ENCODE results near the gene RHBDL2.
"Not testable (repeated sequence)": the region's sequence is repeated elsewhere in the genome, so short reads cannot be mapped to it uniquely, and the experiment has no call there.

Gene RHBDL2

DNA sequence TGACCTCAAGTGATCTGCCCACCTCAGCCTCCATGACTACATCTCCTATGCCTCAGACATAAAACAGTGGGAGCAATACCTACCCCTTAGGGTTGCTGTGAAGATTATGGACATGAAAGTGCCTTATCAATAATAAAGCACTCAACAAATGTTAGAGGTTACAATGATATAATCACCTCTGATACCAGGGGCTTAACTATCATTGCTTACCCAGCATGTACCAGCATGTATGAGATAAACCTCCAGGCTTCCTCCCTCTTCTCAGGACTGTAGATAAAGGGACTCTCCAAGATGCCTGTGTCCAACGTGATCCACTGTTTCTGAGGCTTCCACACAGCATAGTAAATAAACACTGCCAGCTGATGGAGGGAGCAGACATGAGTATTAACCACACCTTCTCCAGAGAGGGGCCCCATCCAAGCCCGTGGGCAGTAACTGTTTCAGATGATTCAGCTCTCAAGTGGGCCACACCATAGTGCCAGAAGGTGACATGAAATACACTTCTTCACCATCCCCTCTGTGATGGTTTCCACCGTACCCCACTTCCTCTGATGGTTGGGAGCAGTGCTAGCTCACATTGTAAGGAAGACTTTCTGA is 26.2 kb downstream of the RHBDL2 start:
- no peak overlapping the region for H3K4me3 ChIP-seq (ENCODE audit: low read depth, low read length)
- TF ChIP-seq POLR2A (IDR thresholded peaks at IDR 0.05; ENCODE audit: extremely low read depth, insufficient read length) (no peak), MYC (IDR thresholded peaks at IDR 0.05; ENCODE audit: low read depth, low read length) (no peak)
- TF ChIP-seq, protein P1, sequence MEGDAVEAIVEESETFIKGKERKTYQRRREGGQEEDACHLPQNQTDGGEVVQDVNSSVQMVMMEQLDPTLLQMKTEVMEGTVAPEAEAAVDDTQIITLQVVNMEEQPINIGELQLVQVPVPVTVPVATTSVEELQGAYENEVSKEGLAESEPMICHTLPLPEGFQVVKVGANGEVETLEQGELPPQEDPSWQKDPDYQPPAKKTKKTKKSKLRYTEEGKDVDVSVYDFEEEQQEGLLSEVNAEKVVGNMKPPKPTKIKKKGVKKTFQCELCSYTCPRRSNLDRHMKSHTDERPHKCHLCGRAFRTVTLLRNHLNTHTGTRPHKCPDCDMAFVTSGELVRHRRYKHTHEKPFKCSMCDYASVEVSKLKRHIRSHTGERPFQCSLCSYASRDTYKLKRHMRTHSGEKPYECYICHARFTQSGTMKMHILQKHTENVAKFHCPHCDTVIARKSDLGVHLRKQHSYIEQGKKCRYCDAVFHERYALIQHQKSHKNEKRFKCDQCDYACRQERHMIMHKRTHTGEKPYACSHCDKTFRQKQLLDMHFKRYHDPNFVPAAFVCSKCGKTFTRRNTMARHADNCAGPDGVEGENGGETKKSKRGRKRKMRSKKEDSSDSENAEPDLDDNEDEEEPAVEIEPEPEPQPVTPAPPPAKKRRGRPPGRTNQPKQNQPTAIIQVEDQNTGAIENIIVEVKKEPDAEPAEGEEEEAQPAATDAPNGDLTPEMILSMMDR (IDR thresholded peaks at IDR 0.05; ENCODE audit: low read depth, low read length) = no peak
- TF ChIP-seq, protein P2, sequence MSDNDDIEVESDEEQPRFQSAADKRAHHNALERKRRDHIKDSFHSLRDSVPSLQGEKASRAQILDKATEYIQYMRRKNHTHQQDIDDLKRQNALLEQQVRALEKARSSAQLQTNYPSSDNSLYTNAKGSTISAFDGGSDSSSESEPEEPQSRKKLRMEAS (IDR thresholded peaks at IDR 0.05; ENCODE audit: low read depth, low read length) = no peak
- DNase-seq (ENCODE audit: low read depth) = no peak

DNA sequence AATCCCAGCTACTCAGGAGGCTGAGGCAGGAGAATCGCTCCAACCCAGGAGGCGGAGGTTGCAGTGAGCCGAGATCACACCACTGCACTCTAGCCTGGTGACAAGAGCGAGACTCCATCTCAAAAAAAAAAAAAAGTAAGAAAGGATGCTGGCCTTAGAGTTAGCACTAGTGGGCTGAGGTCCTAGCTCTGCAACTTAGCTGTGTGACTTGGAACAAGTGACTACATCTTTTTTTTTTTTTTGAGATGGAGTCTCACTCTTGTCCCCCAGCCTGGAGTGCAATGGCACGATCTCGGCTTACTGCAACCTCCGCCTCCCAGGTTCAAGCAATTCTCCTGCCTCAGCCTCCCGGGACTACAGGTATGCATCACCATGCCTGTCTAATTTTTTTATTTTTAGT is 26.7 kb downstream of the RHBDL2 start:
- DNase-seq (ENCODE audit: low read depth); H3K4me3 ChIP-seq (ENCODE audit: low read depth, low read length): not testable (repeated sequence)

DNA sequence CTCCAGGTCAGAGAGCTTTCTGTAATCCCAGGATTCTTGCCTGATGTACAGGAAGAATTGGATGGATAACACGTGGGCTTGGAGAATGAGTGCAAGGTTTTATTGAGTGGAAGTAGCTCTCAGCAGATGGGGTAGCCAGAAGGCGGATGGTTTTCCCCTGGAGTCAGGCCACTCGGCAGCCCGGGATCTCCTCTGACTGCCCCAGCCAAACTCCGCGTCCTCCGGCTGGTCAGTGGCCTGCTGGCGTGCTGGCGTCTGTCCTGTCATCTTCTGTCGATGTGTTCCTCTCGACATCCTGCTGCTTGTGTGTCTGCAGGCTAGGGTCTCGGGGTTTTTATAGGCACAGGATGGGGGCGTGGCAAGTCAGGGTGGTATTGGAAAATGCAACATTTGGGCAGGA is 32.8 kb downstream of the RHBDL2 start:
- no peak overlapping the region for H3K4me3 ChIP-seq (ENCODE audit: low read depth, low read length)
- no peak for DNase-seq (ENCODE audit: low read depth)
- TF ChIP-seq MYC (IDR thresholded peaks at IDR 0.05; ENCODE audit: low read depth, low read length) (no peak), POLR2A (IDR thresholded peaks at IDR 0.05; ENCODE audit: extremely low read depth, insufficient read length) (no peak)
- TF ChIP-seq, protein P2 (IDR thresholded peaks at IDR 0.05; ENCODE audit: low read depth, low read length) = no peak
- TF ChIP-seq, protein P1 (IDR thresholded peaks at IDR 0.05; ENCODE audit: low read depth, low read length) = no peak

DNA sequence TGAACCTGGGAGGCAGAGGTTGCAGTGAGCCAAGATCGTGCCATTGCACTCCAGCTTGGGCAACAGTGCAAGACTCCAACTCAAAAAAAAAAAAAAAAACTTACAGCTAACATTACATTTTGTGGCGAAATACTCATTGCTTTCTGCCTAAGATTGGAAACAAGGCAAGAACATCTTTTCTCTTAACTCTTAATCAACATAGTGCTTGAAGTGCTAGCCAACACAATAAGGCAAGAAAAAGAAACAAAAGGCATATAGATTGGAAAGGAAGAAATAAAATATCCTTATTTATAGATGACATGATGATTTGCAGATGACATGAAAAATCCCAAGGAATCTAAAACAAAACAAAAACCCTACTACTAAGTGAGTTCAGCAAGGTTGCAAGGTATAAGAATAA is 35.6 kb downstream of the RHBDL2 start:
- no peak overlapping the region for H3K4me3 ChIP-seq (ENCODE audit: low read depth, low read length)
- TF ChIP-seq, protein P2 (IDR thresholded peaks at IDR 0.05; ENCODE audit: low read depth, low read length) = no peak
- no peak for TF ChIP-seq MYC (IDR thresholded peaks at IDR 0.05; ENCODE audit: low read depth, low read length)
- TF ChIP-seq, protein P1 (IDR thresholded peaks at IDR 0.05; ENCODE audit: low read depth, low read length) = no peak
- no peak for TF ChIP-seq POLR2A (IDR thresholded peaks at IDR 0.05; ENCODE audit: extremely low read depth, insufficient read length)
- no peak for DNase-seq (ENCODE audit: low read depth)

DNA sequence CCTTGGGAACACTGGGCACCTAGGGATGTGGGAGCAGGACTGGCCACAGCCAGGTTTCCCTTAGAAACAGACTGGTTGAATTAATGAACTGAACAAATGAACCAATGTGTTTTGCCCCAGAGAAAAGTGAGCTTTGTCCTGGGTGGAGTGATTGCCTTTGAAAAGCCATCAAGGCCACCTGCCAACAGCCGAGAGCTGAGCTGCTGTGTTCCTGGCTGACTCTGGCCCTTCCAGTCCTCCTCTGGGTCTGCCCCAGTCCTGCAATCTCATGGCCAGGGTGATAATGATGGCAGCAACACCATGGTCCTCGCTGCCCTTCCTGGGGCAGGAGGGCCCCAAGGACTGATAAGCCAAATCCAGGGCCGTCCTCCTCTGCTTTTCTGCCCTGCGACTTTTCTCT is 42.1 kb downstream of the RHBDL2 start:
- TF ChIP-seq, protein P2 (IDR thresholded peaks at IDR 0.05; ENCODE audit: low read depth, low read length) = no peak
- TF ChIP-seq, protein P1 (IDR thresholded peaks at IDR 0.05; ENCODE audit: low read depth, low read length) = no peak
- TF ChIP-seq MYC (IDR thresholded peaks at IDR 0.05; ENCODE audit: low read depth, low read length) = no peak
- TF ChIP-seq POLR2A (IDR thresholded peaks at IDR 0.05; ENCODE audit: extremely low read depth, insufficient read length) = no peak
- DNase-seq (ENCODE audit: low read depth) = no peak
- H3K4me3 ChIP-seq (ENCODE audit: low read depth, low read length) = no peak overlapping the region

DNA sequence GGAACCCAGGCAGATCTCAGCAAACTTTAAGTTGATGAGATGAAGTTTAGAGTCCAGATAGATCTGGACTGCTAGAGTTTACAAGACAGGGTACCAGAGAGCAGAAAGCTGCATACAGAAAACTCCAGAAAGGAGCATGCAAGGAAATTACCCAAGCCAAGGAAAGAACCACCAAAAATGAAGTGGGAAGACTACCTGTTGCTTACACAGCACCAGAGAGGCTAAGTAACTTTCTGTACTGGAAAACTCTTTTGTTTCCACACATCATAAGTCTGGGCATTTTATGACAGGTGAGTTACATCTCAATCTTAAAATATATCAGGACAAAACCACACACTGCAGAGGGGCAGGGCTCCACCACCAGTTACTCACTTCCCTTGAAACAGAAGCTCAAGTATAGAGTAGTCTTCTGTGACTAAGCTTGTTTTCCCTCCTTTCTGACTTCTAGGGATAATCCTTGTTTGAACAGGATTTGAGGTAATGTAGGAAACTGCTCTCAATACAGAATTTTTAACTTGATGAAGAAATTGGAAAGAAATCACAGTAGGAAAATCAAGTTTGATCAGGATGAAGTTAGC is 42.9 kb downstream of the RHBDL2 start:
- DNase-seq (ENCODE audit: low read depth) = no peak
- no peak overlapping the region for H3K4me3 ChIP-seq (ENCODE audit: low read depth, low read length)
- TF ChIP-seq MYC (IDR thresholded peaks at IDR 0.05; ENCODE audit: low read depth, low read length) (no peak), POLR2A (IDR thresholded peaks at IDR 0.05; ENCODE audit: extremely low read depth, insufficient read length) (no peak)
- TF ChIP-seq, protein P2 (IDR thresholded peaks at IDR 0.05; ENCODE audit: low read depth, low read length) = no peak
- TF ChIP-seq, protein P1 (IDR thresholded peaks at IDR 0.05; ENCODE audit: low read depth, low read length) = no peak

Measured in NB4 (cell line).